ENCODE data around the gene BBS1. TPM values are rescaled to one million over a fixed set of nuclear protein-coding genes. Genes with fewer than 3 reads are reported as not detected.

Gene BBS1
- polyA plus RNA-seq, 1 experiment: 17.7 TPM

GRCh38 chr11:66564984-66565383 lies 54.5 kb downstream of the BBS1 start:
- CTCF ChIA-PET: interaction anchor here (1.0 kb wide), 1 partner anchor 13 kb away, joined by 4 read pairs; no protein-coding TSS in a partner anchor
- DNase-seq (ENCODE audit: low read depth, low spot score): no peak
- Histone ChIP-seq H3K27me3 (ENCODE audit: control insufficient read depth, insufficient read depth, low read length) (peaks cover 4% of the 10 kb centered on the region), H3K4me3 (ENCODE audit: low read depth, low read length) (no peak overlapping the region), H3K9me3 (ENCODE audit: control insufficient read depth, insufficient read depth, low read length) (no peaks in the 10 kb centered on the region; the same call in 1 of the 2 replicates), H3K27ac (ENCODE audit: low read depth, low read length) (no peak overlapping the region)
- POLR2A ChIA-PET: no interaction called here
- no peak for TF ChIP-seq CTCF (IDR thresholded peaks at IDR 0.05; ENCODE audit: low read depth, low read length)

- CTCF ChIA-PET: no interaction called here
- Histone ChIP-seq H3K27ac (ENCODE audit: low read depth, low read length) (no peak overlapping the region), H3K4me3 (ENCODE audit: low read depth, low read length) (no peak overlapping the region), H3K27me3 (ENCODE audit: control insufficient read depth, insufficient read depth, low read length) (peaks cover 4% of the 10 kb centered on the region), H3K9me3 (ENCODE audit: control insufficient read depth, insufficient read depth, low read length) (no peaks in the 10 kb centered on the region; the same call in 1 of the 2 replicates)
- no peak for TF ChIP-seq CTCF (IDR thresholded peaks at IDR 0.05; ENCODE audit: low read depth, low read length)
- no peak for DNase-seq (ENCODE audit: low read depth, low spot score)
- POLR2A ChIA-PET: no interaction called here
Observed at GRCh38 chr11:66566221-66566620, 55.8 kb downstream of the BBS1 start.

- H3K4me3 ChIP-seq (ENCODE audit: low read depth, low read length): peak overlapping the region; percentile 56
- no peaks in the 10 kb centered on the region for H3K9me3 ChIP-seq (ENCODE audit: control insufficient read depth, insufficient read depth, low read length)
- POLR2A ChIA-PET: interaction anchor here (1.2 kb wide), 1 partner anchor 49 kb away, joined by 5 read pairs; the partner anchor contains the start of gene RBM14
- H3K27ac ChIP-seq (ENCODE audit: low read depth, low read length): no peak overlapping the region
- CTCF ChIA-PET: interaction anchor here (0.6 kb wide), 1 partner anchor 8 kb away, joined by 3 read pairs; no protein-coding TSS in a partner anchor
- no peak for TF ChIP-seq CTCF (IDR thresholded peaks at IDR 0.05; ENCODE audit: low read depth, low read length)
- no peak for DNase-seq (ENCODE audit: low read depth, low spot score)
- peaks cover 4% of the 10 kb centered on the region for H3K27me3 ChIP-seq (ENCODE audit: control insufficient read depth, insufficient read depth, low read length)
Observed at GRCh38 chr11:66567787-66568123, 57.3 kb downstream of the BBS1 start.

GRCh38 chr11:66568124-66568916 lies 57.9 kb downstream of the BBS1 start, which contains the start of gene CTSF:
TSS of gene CTSF (minus strand) at chr11:66568606. CDS start at chr11:66568486, 120 bp downstream.
- POLR2A ChIA-PET: interaction anchor here (0.5 to 1.2 kb wide), 7 partner anchors 22 to 116 kb away, joined by 3 to 6 read pairs (median 4); partner anchors contain the start of genes ACTN3, RBM14, RBM4 and ZDHHC24
- no peak within 1 kb of the TSS for H3K27ac ChIP-seq (ENCODE audit: low read depth, low read length)
- CTCF ChIA-PET: interaction anchor here (0.6 to 2.0 kb wide), 5 partner anchors 9 to 267 kb away, joined by 3 to 10 read pairs (median 3); no protein-coding TSS in a partner anchor

More at GRCh38 chr11:66568124-66568916, 57.9 kb downstream of the BBS1 start, which contains the start of gene CTSF:
- peaks cover 4% of the 10 kb centered on the region for H3K27me3 ChIP-seq (ENCODE audit: control insufficient read depth, insufficient read depth, low read length)
- H3K4me3 ChIP-seq (ENCODE audit: low read depth, low read length): peak within 1 kb of the TSS; percentile 56
- no peaks in the 10 kb centered on the region for H3K9me3 ChIP-seq (ENCODE audit: control insufficient read depth, insufficient read depth, low read length)
- TF ChIP-seq CTCF (IDR thresholded peaks at IDR 0.05; ENCODE audit: low read depth, low read length): no peak
- peak; percentile 24 for DNase-seq (ENCODE audit: low read depth, low spot score)

Data from AG04450 (cell line).